ENCODE data around the gene IGSF11.
A peak's percentile ranks its signal among the peaks of the same experiment; 100 is the strongest.

IGSF11 gene

GRCh38 chr3:118884748-118885206 is 149.9 kb downstream of the IGSF11 start:
- no peak for TF ChIP-seq CREB1 (IDR thresholded peaks at IDR 0.05; ENCODE audit: low read depth)
- peak; percentile 62 for TF ChIP-seq RAD21 (IDR thresholded peaks at IDR 0.05; ENCODE audit: low read depth)

- no peak for TF ChIP-seq CREB1 (IDR thresholded peaks at IDR 0.05; ENCODE audit: low read depth)
- peak; percentile 87 for TF ChIP-seq RAD21 (IDR thresholded peaks at IDR 0.05; ENCODE audit: low read depth)
Measured at GRCh38 chr3:118882353-118882947, 152.2 kb downstream of the IGSF11 start.

GRCh38 chr3:118868051-118868450 is 166.6 kb downstream of the IGSF11 start:
- no peak for TF ChIP-seq ZBTB7A (IDR thresholded peaks at IDR 0.05; ENCODE audit: low read depth)
- TF ChIP-seq CEBPB (IDR thresholded peaks at IDR 0.05), result no peak
- no peak for TF ChIP-seq REST (IDR thresholded peaks at IDR 0.05; ENCODE audit: low read depth)
- no peak for TF ChIP-seq MAX (IDR thresholded peaks at IDR 0.05)
- no peak for TF ChIP-seq TEAD4 (IDR thresholded peaks at IDR 0.05)
- no peak for TF ChIP-seq EP300 (IDR thresholded peaks at IDR 0.05; ENCODE audit: borderline replicate concordance)
- TF ChIP-seq TCF12 (IDR thresholded peaks at IDR 0.05; ENCODE audit: low read depth), result no peak
- TF ChIP-seq EGR1 (IDR thresholded peaks at IDR 0.05), result no peak
- TF ChIP-seq TAF1 (IDR thresholded peaks at IDR 0.05; ENCODE audit: low read depth), result no peak
- TF ChIP-seq FOXM1 (IDR thresholded peaks at IDR 0.05; ENCODE audit: borderline replicate concordance, low read depth), result no peak
- no peak for TF ChIP-seq USF1 (IDR thresholded peaks at IDR 0.05)
- no peak for TF ChIP-seq CREB1 (IDR thresholded peaks at IDR 0.05; ENCODE audit: low read depth)

- no peak for TF ChIP-seq NFIC (IDR thresholded peaks at IDR 0.05)
- no peak for TF ChIP-seq RAD21 (IDR thresholded peaks at IDR 0.05; ENCODE audit: low read depth)
- no peak for TF ChIP-seq MAX (IDR thresholded peaks at IDR 0.05)
- TF ChIP-seq EGR1 (IDR thresholded peaks at IDR 0.05), result no peak
- no peak for TF ChIP-seq TAF1 (IDR thresholded peaks at IDR 0.05; ENCODE audit: low read depth)
- TF ChIP-seq CEBPB (IDR thresholded peaks at IDR 0.05), result no peak
- no peak for TF ChIP-seq TCF12 (IDR thresholded peaks at IDR 0.05; ENCODE audit: low read depth)
- TF ChIP-seq USF1 (IDR thresholded peaks at IDR 0.05), result no peak
- TF ChIP-seq YY1 (IDR thresholded peaks at IDR 0.05; ENCODE audit: low read depth), result no peak
- TF ChIP-seq CREB1 (IDR thresholded peaks at IDR 0.05; ENCODE audit: low read depth), result no peak
- TF ChIP-seq FOXM1 (IDR thresholded peaks at IDR 0.05; ENCODE audit: borderline replicate concordance, low read depth), result no peak
Measured at GRCh38 chr3:118863731-118864322, 170.8 kb downstream of the IGSF11 start.

GRCh38 chr3:118859950-118860349 is 174.7 kb downstream of the IGSF11 start:
- TF ChIP-seq REST (IDR thresholded peaks at IDR 0.05; ENCODE audit: low read depth), result no peak
- TF ChIP-seq TCF12 (IDR thresholded peaks at IDR 0.05; ENCODE audit: low read depth), result no peak
- no peak for TF ChIP-seq CREB1 (IDR thresholded peaks at IDR 0.05; ENCODE audit: low read depth)
- TF ChIP-seq EGR1 (IDR thresholded peaks at IDR 0.05), result no peak
- no peak for TF ChIP-seq TEAD4 (IDR thresholded peaks at IDR 0.05)
- no peak for TF ChIP-seq YY1 (IDR thresholded peaks at IDR 0.05; ENCODE audit: low read depth)
- TF ChIP-seq NFIC (IDR thresholded peaks at IDR 0.05), result no peak
- TF ChIP-seq TAF1 (IDR thresholded peaks at IDR 0.05; ENCODE audit: low read depth), result no peak
- no peak for TF ChIP-seq USF1 (IDR thresholded peaks at IDR 0.05)
- no peak for TF ChIP-seq FOXM1 (IDR thresholded peaks at IDR 0.05; ENCODE audit: borderline replicate concordance, low read depth)
- no peak for TF ChIP-seq RAD21 (IDR thresholded peaks at IDR 0.05; ENCODE audit: low read depth)
- no peak for TF ChIP-seq CEBPB (IDR thresholded peaks at IDR 0.05)
- TF ChIP-seq EP300 (IDR thresholded peaks at IDR 0.05; ENCODE audit: borderline replicate concordance), result no peak
- no peak for TF ChIP-seq MAX (IDR thresholded peaks at IDR 0.05)
- TF ChIP-seq ZBTB7A (IDR thresholded peaks at IDR 0.05; ENCODE audit: low read depth), result no peak

Measured in Ishikawa (cell line).